Activated naive CD4-positive, alpha-beta T cell treated with anti-CD3 and anti-CD28 coated beads, Interleukin-2, amount 50 U/mL, for 72 hours (primary cell): ENCODE data around the gene L3MBTL4. TPM values are rescaled to one million over a fixed set of nuclear protein-coding genes. Genes with fewer than 3 reads are reported as not detected.
"Not testable (repeated sequence)": the region's sequence is repeated elsewhere in the genome, so short reads cannot be mapped to it uniquely, and the experiment has no call there.

ENCODE experiments used
- ATAC-seq, 2 donors: fragments of 150-1000 bp; cut with Tn5 transposase; 2 replicates each; pipeline ENCODE4 v1.10.0; 2021; ENCODE audit warnings: mild to moderate bottlenecking in 2 of 2, moderate library complexity in 2 of 2
- DNase-seq, 2 donors: peaks; one replicate each; pipeline ENCODE4 v3.0.0; 2021 to 2022; ENCODE audit warnings: low spot score in 2 of 2
- H3K27ac Mint-ChIP-seq, 2 donors: one replicate each; pipeline ENCODE4 v1.8.0; 2022; ENCODE audit warnings: mild to moderate bottlenecking in 2 of 2, mixed read lengths in 2 of 2
- H3K36me3 Mint-ChIP-seq, 2 donors: one replicate each; pipeline ENCODE4 v1.8.0; 2022; ENCODE audit warnings: mixed read lengths in 2 of 2
- H3K9me3 Mint-ChIP-seq, 2 donors: one replicate each; pipeline ENCODE4 v1.8.0; 2022; ENCODE audit warnings: mixed read lengths in 2 of 2
- total RNA-seq, 2 donors: library from RNA; stranded (reverse); gene quantifications; one replicate each; pipeline ENCODE4 v1.2.3, GENCODE V29; 2022

Gene L3MBTL4
- total RNA-seq, 2 donors from 2014 or later = 0.10 to 0.55 TPM

GRCh38 chr18:6106091-6106685 lies 308.5 kb downstream of the L3MBTL4 start:
- ATAC-seq = no peak
- DNase-seq = no peak
- Mint-ChIP-seq H3K36me3 (no peaks in the 10 kb centered on the region), H3K9me3 (peaks cover 0 to 4% of the 10 kb centered on the region in 2 donors), H3K27ac (no peak overlapping the region)

- ATAC-seq (no peak), DNase-seq (no peak)
- H3K9me3 Mint-ChIP-seq = no peaks in the 10 kb centered on the region
- no peaks in the 10 kb centered on the region for H3K36me3 Mint-ChIP-seq
- no peak overlapping the region for H3K27ac Mint-ChIP-seq
These were observed 311.0 kb downstream of the L3MBTL4 start for GRCh38 chr18:6103741-6104140.

- DNase-seq (no peak), ATAC-seq (no peak)
- Mint-ChIP-seq H3K36me3 (no peaks in the 10 kb centered on the region), H3K9me3 (no peaks in the 10 kb centered on the region), H3K27ac (no peak overlapping the region)
These were observed 318.0 kb downstream of the L3MBTL4 start for GRCh38 chr18:6096730-6097129.

- no peak for DNase-seq
- Mint-ChIP-seq H3K36me3 (no peaks in the 10 kb centered on the region), H3K27ac (no peak overlapping the region), H3K9me3 (peaks cover 0 to 4% of the 10 kb centered on the region in 2 donors)
- no peak for ATAC-seq
These were observed 326.3 kb downstream of the L3MBTL4 start for GRCh38 chr18:6088432-6088831.

- DNase-seq = no peak
- Mint-ChIP-seq H3K9me3 (peaks cover 0 to 4% of the 10 kb centered on the region in 2 donors), H3K27ac (no peak overlapping the region), H3K36me3 (no peaks in the 10 kb centered on the region)
- no peak for ATAC-seq
These were observed 328.0 kb downstream of the L3MBTL4 start for GRCh38 chr18:6086731-6087130.

- H3K36me3 Mint-ChIP-seq = no peaks in the 10 kb centered on the region
- H3K9me3 Mint-ChIP-seq = no peaks in the 10 kb centered on the region
- H3K27ac Mint-ChIP-seq = no peak overlapping the region
- DNase-seq = no peak
- ATAC-seq = no peak
These were observed 335.3 kb downstream of the L3MBTL4 start for GRCh38 chr18:6079406-6079805.

- ATAC-seq (no peak), DNase-seq (no peak)
- H3K36me3 Mint-ChIP-seq = no peaks in the 10 kb centered on the region
- H3K27ac Mint-ChIP-seq = no peak overlapping the region
- no peaks in the 10 kb centered on the region for H3K9me3 Mint-ChIP-seq
These were observed 335.8 kb downstream of the L3MBTL4 start for GRCh38 chr18:6078877-6079276.

- not testable (repeated sequence) for H3K36me3 Mint-ChIP-seq, H3K9me3 Mint-ChIP-seq, DNase-seq, H3K27ac Mint-ChIP-seq, ATAC-seq
These were observed 342.3 kb downstream of the L3MBTL4 start for GRCh38 chr18:6072423-6072822.

- no peaks in the 10 kb centered on the region for H3K9me3 Mint-ChIP-seq
- ATAC-seq = no peak
- DNase-seq = no peak
- H3K36me3 Mint-ChIP-seq = peaks cover 0 to 7% of the 10 kb centered on the region in 2 donors
- H3K27ac Mint-ChIP-seq = no peak overlapping the region
These were observed 345.2 kb downstream of the L3MBTL4 start for GRCh38 chr18:6069539-6069938.

- H3K36me3 Mint-ChIP-seq = peaks cover 0 to 7% of the 10 kb centered on the region in 2 donors
- ATAC-seq = no peak
- DNase-seq = no peak
- no peak overlapping the region for H3K27ac Mint-ChIP-seq
- H3K9me3 Mint-ChIP-seq = peaks cover 0 to under 1% of the 10 kb centered on the region in 2 donors
These were observed 345.6 kb downstream of the L3MBTL4 start for GRCh38 chr18:6069103-6069502.

GRCh38 chr18:6060149-6060548 lies 354.6 kb downstream of the L3MBTL4 start:
- Mint-ChIP-seq H3K27ac (no peak overlapping the region), H3K9me3 (peaks cover 0 to 14% of the 10 kb centered on the region in 2 donors), H3K36me3 (no peaks in the 10 kb centered on the region)
- ATAC-seq (no peak), DNase-seq (no peak)

GRCh38 chr18:6059551-6059950 lies 355.2 kb downstream of the L3MBTL4 start:
- Mint-ChIP-seq H3K36me3 (no peaks in the 10 kb centered on the region), H3K9me3 (peaks cover 0 to 14% of the 10 kb centered on the region in 2 donors), H3K27ac (no peak overlapping the region)
- ATAC-seq = no peak
- DNase-seq = no peak

GRCh38 chr18:6058941-6059340 lies 355.8 kb downstream of the L3MBTL4 start:
- peaks cover 0 to 12% of the 10 kb centered on the region in 2 donors for H3K9me3 Mint-ChIP-seq
- no peaks in the 10 kb centered on the region for H3K36me3 Mint-ChIP-seq
- DNase-seq = no peak
- H3K27ac Mint-ChIP-seq = no peak overlapping the region
- ATAC-seq = no peak

GRCh38 chr18:6057604-6058003 lies 357.1 kb downstream of the L3MBTL4 start:
- DNase-seq (no peak), ATAC-seq (no peak)
- H3K9me3 Mint-ChIP-seq = peaks cover 0 to 4% of the 10 kb centered on the region in 2 donors
- no peaks in the 10 kb centered on the region for H3K36me3 Mint-ChIP-seq
- no peak overlapping the region for H3K27ac Mint-ChIP-seq

- Mint-ChIP-seq H3K36me3 (no peaks in the 10 kb centered on the region), H3K27ac (no peak overlapping the region)
- peak in 1 of 2 donors; percentile 67 for ATAC-seq
These were observed 358.4 kb downstream of the L3MBTL4 start for GRCh38 chr18:6056171-6056910.

GRCh38 chr18:6055711-6056110 lies 359.0 kb downstream of the L3MBTL4 start:
- no peaks in the 10 kb centered on the region for H3K9me3 Mint-ChIP-seq
- no peak overlapping the region for H3K27ac Mint-ChIP-seq
- H3K36me3 Mint-ChIP-seq = no peaks in the 10 kb centered on the region
- DNase-seq (no peak), ATAC-seq (no peak)

More at GRCh38 chr18:6056171-6056910, 358.4 kb downstream of the L3MBTL4 start:
- no peaks in the 10 kb centered on the region for H3K9me3 Mint-ChIP-seq
- no peak for DNase-seq

- Mint-ChIP-seq H3K27ac (no peak overlapping the region), H3K36me3 (no peaks in the 10 kb centered on the region), H3K9me3 (no peaks in the 10 kb centered on the region)
- ATAC-seq (no peak), DNase-seq (no peak)
These were observed 360.4 kb downstream of the L3MBTL4 start for GRCh38 chr18:6054256-6054842.
